GM21723 (cell line): ENCODE measurements around the gene CISD2.
"Not testable (repeated sequence)": the region's sequence is repeated elsewhere in the genome, so short reads cannot be mapped to it uniquely, and the experiment has no call there.

Experiments used
- ATAC-seq: cut with Tn5 transposase; IDR thresholded peaks from one replicate; pipeline ENCODE4 v1.9.1; 2021; ENCODE audit warnings: mild to moderate bottlenecking, moderate library complexity; ENCODE audit not compliant: unreplicated experiment

CISD2 gene

DNA sequence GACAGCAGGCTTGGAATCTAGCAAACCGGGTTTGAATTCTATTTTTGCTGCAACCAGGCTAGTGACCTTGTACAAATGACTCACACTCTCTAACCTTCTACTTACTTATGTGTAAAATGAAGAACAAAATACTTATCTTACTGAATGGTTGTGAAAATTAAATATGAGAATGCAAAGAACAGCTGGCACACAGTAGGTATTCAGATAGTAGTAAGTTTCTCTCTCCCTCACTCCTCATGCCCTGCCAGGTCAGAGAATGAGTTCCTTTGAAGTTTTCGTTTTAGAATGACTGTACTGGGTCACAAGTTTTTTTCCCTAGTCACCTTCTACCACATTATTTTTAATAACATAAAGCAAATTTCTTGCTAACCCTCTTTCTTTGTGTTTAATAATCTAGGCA, 33.0 kb downstream of the CISD2 start:
- ATAC-seq = no peak

DNA sequence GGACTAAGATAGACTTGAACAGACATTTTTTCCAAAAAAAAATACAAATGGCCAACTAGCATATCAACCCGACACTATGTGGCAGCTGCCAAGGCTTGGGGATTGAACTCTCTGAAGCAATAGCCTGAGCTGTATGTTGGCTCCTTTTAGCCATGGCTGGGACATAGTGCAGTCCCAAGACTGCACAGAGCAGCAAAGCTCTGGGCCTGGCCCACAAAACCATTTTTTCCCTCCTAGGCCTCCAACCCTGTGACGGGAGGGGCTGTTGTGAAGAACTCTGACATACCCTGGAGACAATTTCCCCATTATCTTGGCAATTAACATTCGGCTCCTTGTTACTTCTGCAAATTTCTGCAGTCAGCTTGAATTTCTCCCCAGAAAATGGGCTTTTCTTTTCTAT, 50.1 kb downstream of the CISD2 start:
- no peak for ATAC-seq

DNA sequence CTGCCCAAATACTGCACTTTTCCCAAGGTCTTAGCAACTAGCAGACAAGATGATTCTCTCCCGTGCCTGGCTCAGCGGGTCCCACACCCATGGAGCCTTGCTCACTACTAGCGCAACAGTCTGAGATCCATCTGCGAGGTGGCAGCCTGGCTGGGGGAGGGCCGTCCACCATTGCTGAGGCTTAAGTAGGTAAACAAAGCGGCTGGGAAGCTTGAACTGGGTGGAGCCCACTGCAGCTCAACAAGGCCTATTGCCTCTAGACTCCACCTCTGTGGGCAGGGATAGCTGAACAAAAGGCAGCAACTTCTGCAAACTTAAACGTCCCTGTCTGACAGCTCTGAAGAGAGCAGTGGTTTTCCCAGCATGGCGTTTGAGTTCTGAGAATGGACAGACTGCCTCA, 50.9 kb downstream of the CISD2 start:
- not testable (repeated sequence) for ATAC-seq

DNA sequence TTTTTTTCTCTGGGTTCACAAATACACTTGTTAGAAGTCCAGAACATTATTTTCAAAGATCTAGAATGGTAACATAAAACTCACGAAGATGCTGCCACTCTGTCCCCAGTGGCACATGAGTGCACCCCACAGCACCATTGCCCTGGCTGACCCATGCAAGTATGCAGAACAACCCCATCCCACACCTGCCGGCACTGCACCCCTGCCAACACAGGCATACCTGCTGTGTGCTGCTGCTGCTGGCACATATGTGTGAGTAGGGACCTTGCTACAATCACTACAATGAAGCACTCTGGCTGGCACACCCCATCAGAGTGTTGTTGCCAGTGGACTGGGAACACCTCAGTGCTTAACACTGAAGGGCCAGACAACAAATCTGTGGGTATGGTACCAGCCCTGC, 66.9 kb downstream of the CISD2 start:
- ATAC-seq = no peak

DNA sequence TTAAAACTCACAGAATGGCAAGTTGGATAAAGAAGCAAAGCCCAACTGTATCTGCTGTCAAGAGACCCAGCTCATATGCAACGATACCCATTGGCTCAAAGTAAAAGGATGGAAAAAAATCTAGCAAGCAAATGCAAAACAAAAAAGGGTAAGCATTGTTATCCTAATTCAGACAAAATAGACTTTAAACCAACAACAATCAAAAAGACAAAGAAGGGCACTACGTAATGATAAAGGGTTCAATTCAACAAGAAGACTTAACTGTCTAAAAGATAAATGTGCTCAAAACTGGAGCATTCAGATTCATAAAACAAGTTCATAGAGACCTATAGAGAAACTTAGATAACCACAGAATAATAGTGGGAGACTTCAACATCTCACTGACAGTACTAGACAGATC, 69.3 kb downstream of the CISD2 start:
- ATAC-seq = not testable (repeated sequence)
